Parathyroid adenoma (tissue), 2 donors: Measurements from ENCODE around the gene IKZF1.

ENCODE experiments used
- H2AFZ ChIP-seq: fragments of 300-600 bp; sonication (generic); one replicate; pipeline ENCODE4 v1.7.0; 2017; ENCODE audit warnings: antibody characterized with exemption, mild to moderate bottlenecking
- H3K27ac ChIP-seq: fragments of 300-600 bp; sonication (generic); one replicate; pipeline ENCODE4 v1.7.0; 2017
- H3K27me3 ChIP-seq: fragments of 300-600 bp; sonication (generic); one replicate; pipeline ENCODE4 v1.7.0; 2017; ENCODE audit warnings: low read length; ENCODE audit not compliant: control insufficient read depth, insufficient read depth
- H3K36me3 ChIP-seq: fragments of 300-600 bp; sonication (generic); one replicate; pipeline ENCODE4 v1.7.0; 2017; ENCODE audit warnings: low read length; ENCODE audit not compliant: control insufficient read depth, insufficient read depth
- H3K4me1 ChIP-seq: fragments of 300-600 bp; sonication (generic); one replicate; pipeline ENCODE4 v1.7.0; 2017; ENCODE audit warnings: control low read depth
- H3K4me2 ChIP-seq: fragments of 300-600 bp; sonication (generic); one replicate; pipeline ENCODE4 v1.7.0; 2017; ENCODE audit warnings: low read length
- H3K4me3 ChIP-seq: fragments of 300-600 bp; sonication (generic); one replicate; pipeline ENCODE4 v1.7.0; 2017; ENCODE audit warnings: low read depth, low read length
- H3K79me2 ChIP-seq: fragments of 300-600 bp; sonication (generic); one replicate; pipeline ENCODE4 v1.7.0; 2017; ENCODE audit warnings: control low read depth
- H3K9ac ChIP-seq: fragments of 300-600 bp; sonication (generic); one replicate; pipeline ENCODE4 v1.7.0; 2017; ENCODE audit warnings: mild to moderate bottlenecking
- H3K9me3 ChIP-seq: fragments of 300-600 bp; sonication (generic); one replicate; pipeline ENCODE4 v1.7.0; 2017; ENCODE audit warnings: low read length; ENCODE audit not compliant: control insufficient read depth
- CTCF ChIP-seq: fragments of 300-600 bp; sonication (generic); IDR thresholded peaks from one replicate; pipeline ENCODE4 v1.7.0; 2017; ENCODE audit warnings: antibody characterized with exemption, mild to moderate bottlenecking
- donor health status: primary hyperparathyroidism.

IKZF1 gene

GRCh38 chr7:50309721-50310120 lies 5.2 kb downstream of the IKZF1 start:
- Histone ChIP-seq H3K27me3 (no peaks in the 10 kb centered on the region), H3K27ac (no peak overlapping the region), H3K36me3 (no peaks in the 10 kb centered on the region), H3K4me1 (no peaks in the 10 kb centered on the region), H3K4me2 (no peak overlapping the region), H3K79me2 (no peaks in the 10 kb centered on the region), H3K4me3 (no peak overlapping the region), H3K9me3 (no peaks in the 10 kb centered on the region), H2AFZ (no peak overlapping the region), H3K9ac (no peak overlapping the region)
- no peak for TF ChIP-seq CTCF

GRCh38 chr7:50310361-50310760 lies 5.8 kb downstream of the IKZF1 start:
- no peaks in the 10 kb centered on the region for H3K4me1 ChIP-seq
- H3K79me2 ChIP-seq, result no peaks in the 10 kb centered on the region
- no peak overlapping the region for H3K4me2 ChIP-seq
- H2AFZ ChIP-seq, result no peak overlapping the region
- H3K4me3 ChIP-seq, result no peak overlapping the region
- no peaks in the 10 kb centered on the region for H3K9me3 ChIP-seq
- H3K36me3 ChIP-seq, result no peaks in the 10 kb centered on the region
- H3K27me3 ChIP-seq, result no peaks in the 10 kb centered on the region
- H3K27ac ChIP-seq, result no peak overlapping the region
- TF ChIP-seq CTCF, result no peak
- H3K9ac ChIP-seq, result no peak overlapping the region

- Histone ChIP-seq H3K79me2 (no peaks in the 10 kb centered on the region), H3K9me3 (no peaks in the 10 kb centered on the region), H3K4me1 (no peaks in the 10 kb centered on the region), H3K27ac (no peak overlapping the region), H3K36me3 (no peaks in the 10 kb centered on the region), H3K27me3 (no peaks in the 10 kb centered on the region), H3K9ac (no peak overlapping the region), H3K4me2 (no peak overlapping the region), H3K4me3 (no peak overlapping the region), H2AFZ (no peak overlapping the region)
- TF ChIP-seq CTCF, result no peak
These were observed 6.4 kb downstream of the IKZF1 start for GRCh38 chr7:50310956-50311355.

DNA sequence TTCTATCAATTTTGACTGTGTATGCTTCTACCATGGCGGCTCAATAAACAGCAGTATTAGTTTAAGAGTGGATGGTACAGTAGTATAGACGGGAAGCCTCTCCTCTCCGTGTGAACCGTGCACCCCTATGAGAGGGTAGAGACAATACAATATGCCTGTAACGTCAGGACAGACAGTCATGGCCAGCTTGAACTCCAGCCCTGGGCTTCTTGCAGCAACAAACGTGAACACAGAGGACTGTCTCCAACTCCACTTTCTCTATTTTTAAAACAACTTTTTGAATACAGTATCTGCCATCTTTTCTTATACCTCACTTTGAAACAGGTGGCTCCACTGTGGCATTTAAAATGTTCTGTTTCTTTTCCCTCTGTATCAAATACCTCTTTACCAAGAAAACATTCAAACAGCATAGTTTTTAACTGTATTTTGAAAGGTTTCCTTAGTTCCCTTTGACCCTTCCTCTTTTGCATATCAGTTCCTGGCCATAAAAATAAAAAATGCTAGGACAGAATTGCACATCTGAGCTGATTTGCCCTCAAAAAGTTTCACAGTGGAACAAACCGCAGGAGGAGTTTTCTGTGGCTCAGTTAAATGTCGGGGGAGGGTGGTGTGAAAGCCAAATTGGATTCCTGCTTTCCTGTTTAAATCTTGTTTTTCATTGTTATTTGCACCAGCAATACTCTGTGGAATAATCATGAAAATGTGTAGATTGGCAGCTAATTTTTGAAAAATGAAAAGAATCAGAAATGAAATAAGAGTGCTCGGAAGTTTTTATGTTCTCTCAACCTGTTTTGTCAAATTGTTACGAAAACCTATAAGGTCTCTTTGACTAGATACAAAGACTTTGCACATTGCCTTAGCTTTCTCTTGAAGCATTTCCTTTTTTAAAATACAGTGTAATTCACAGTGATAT lies 8.0 kb downstream of the IKZF1 start:
- Histone ChIP-seq H3K9me3 (no peaks in the 10 kb centered on the region), H2AFZ (no peak overlapping the region), H3K9ac (no peak overlapping the region), H3K27ac (no peak overlapping the region), H3K36me3 (no peaks in the 10 kb centered on the region), H3K79me2 (no peaks in the 10 kb centered on the region), H3K4me3 (no peak overlapping the region), H3K27me3 (no peaks in the 10 kb centered on the region), H3K4me1 (no peaks in the 10 kb centered on the region), H3K4me2 (no peak overlapping the region)
- TF ChIP-seq CTCF, result no peak
